CD4-positive, alpha-beta T cell treated with Interleukin-17A for 1 hour (primary cell): ENCODE results near the gene GNB5.
A peak's percentile ranks its signal among the peaks of the same experiment; 100 is the strongest.
"Not testable (repeated sequence)": the region's sequence is repeated elsewhere in the genome, so short reads cannot be mapped to it uniquely, and the experiment has no call there.

ENCODE experiments used
- DNase-seq: peaks from one replicate; pipeline ENCODE4 v3.0.0-alpha.2; 2020

Gene GNB5

GRCh38 chr15:52206446-52206845, 15.3 kb upstream of the GNB5 start:
- no peak for DNase-seq

- no peak for DNase-seq
Measured at GRCh38 chr15:52204657-52205056, 13.5 kb upstream of the GNB5 start.

- DNase-seq, result no peak
Measured at GRCh38 chr15:52200831-52201365, 9.7 kb upstream of the GNB5 start.

DNA sequence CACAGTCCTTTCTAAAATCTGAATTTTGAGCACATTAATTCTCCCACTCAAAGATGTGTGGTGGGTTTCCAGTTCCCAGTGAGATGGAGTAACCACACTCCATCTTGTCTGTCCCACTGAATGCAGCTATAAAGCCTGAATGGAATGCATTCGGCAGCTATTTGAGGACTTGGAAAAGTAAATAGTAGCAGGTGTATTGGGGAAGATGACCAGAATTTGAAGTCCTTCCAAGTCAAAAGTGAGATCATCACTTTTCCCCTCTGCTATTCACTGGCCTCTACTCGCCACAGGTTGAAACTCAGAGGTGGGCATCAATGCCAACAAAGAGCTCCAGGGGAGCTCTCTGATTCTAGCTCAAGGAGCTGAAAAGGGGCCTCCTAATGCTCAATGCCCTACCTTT, 8.1 kb upstream of the GNB5 start:
- DNase-seq, result no peak

- no peak for DNase-seq
Measured at GRCh38 chr15:52196891-52197290, 5.7 kb upstream of the GNB5 start.

DNA sequence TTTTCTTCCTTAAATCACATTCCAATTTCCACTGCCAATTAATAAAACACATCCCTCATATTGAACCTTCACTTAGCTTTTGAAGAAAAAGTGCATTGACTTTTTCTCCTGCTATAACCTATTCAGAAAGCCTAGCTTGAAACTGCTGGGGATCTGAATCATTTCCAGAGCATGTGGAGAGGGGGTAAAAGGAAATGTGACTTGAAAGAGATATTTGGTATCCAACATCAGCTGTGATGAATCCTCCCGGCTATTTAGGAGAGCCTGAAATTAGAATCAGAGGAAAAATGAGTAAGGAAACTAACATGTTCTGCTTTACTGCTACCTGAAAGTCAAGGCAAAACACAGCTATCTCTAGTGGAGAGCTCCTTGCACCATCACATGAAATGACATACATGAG, 2.6 kb upstream of the GNB5 start:
- DNase-seq, result no peak

- DNase-seq, result no peak
Measured at GRCh38 chr15:52193321-52193720, 2.1 kb upstream of the GNB5 start.

GRCh38 chr15:52186651-52187486, 4.3 kb downstream of the GNB5 start:
- DNase-seq, result no peak

- DNase-seq, result no peak
Measured at GRCh38 chr15:52185151-52185561, 6.0 kb downstream of the GNB5 start.

- no peak for DNase-seq
Measured at GRCh38 chr15:52184721-52185120, 6.5 kb downstream of the GNB5 start.

GRCh38 chr15:52183562-52184173, 7.5 kb downstream of the GNB5 start:
- DNase-seq, result peak; percentile 47

DNA sequence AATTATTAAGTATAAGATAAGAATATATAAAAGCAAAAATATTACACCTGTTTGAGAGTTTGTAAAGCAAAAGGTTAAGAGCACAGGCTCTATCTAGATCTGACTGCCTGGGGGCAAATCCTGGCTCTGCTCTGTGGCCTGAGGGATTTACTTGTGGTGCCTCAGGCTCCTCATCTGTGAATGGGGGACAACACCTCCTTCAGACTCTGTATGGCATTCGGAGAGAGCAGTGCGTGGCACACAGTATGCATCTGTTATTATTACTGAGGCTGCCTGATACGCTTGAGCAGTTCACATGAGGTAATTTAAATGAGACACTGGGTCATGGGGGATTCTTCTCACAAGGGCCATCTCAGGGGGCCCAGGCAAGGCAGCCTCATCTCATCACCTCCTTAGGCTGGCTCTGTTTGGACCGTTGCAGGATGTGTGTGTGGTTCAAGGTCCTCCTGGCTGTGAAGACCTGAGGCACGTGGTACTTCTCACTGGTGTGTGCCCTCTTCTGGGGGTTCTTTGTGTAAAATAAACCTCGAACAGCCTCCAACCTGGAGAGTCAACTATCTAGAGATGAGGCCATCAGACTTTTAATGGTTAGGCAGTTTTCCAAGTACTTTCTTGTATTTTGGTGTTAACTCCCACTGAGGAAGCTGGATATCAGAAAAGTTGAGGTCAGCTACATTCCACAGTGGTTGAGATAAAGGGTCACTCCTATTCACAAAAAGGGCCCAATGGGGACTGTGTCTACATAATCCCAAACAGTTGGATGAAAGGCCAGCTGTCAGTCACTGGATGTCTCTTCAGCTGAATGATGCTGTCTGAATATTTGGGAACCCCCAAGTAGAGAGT, 9.0 kb downstream of the GNB5 start:
- DNase-seq, result no peak

GRCh38 chr15:52180851-52181450, 10.2 kb downstream of the GNB5 start:
- no peak for DNase-seq

- DNase-seq, result peak; percentile 76
Measured at GRCh38 chr15:52180196-52180835, 10.9 kb downstream of the GNB5 start.

GRCh38 chr15:52179278-52180195, 11.7 kb downstream of the GNB5 start:
- DNase-seq, result peak; percentile 90

DNA sequence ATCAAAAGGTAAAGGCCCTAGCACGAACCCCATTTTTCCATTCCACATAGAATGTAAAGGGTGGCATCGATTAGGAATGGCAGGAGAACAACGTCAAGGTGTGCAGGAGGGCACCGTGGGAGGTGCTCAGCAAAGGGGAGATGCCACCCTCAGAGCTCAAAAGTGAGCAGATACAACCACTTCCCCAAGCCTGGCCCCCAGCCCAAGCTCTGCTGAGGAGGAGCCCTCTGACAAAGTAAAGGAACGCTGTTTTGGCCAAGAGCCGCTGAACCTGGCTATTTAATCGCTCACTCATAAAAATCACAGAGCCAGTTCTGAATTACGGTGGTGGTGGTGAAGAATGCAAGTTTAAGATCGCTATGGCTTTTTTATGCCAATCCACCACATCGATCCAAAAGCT, 12.4 kb downstream of the GNB5 start:
- DNase-seq, result no peak

DNA sequence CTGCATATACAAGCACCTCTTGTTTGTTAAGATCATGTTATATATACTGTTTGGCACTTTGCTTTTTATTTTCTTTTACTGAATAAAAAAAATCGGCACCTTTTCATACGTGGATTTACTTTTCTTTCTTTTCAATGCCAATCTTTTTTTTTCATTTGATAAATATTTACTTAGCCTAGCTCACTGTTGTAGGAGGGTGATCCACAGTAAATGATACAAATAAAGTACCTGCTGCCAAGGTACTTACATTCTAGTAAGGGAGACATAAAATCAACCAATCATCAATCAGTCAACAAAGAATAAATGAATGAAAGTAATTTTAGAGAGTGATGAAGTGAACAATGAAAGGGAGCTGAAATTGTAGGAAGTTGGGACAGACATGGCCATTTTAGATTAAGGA, 18.3 kb downstream of the GNB5 start:
- no peak for DNase-seq

DNA sequence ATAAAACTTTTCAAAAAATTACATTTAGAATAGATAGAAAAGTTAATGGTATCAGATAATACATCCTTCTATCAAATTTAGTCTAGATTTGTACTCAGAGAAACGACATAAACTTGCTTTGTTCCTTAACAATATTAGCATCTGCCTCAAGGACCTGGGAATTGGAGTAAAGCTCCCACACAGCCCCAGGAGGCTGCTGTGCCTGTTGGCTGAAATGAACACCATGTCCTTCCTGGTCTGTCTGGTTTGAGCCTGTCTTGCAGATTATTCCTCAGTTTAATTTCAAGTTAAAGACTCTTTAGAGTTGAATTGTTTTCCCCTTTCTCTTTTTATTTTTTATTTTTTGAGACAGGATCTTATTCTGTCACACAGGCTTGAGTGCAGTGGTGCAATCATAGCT, 19.4 kb downstream of the GNB5 start:
- no peak for DNase-seq

DNA sequence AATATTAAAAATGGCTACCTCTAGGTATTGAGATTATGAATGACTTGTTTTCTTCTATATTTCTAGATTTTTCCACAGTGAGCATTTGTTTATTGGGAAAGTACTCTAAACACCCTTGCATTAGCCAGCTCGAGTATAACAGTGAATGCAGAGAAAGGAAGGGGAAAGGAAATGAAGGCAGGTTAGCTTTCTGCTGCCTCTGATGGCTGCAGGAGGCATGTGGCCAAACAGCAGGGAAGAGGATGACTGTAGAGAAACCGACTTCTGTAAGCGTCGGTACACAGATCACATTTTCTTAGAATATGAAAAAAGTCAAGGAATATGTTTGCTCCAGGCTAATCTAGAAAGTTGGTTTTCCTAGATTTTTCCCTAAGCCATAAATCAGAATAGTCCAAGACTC, 19.8 kb downstream of the GNB5 start:
- DNase-seq, result peak; percentile 19

DNA sequence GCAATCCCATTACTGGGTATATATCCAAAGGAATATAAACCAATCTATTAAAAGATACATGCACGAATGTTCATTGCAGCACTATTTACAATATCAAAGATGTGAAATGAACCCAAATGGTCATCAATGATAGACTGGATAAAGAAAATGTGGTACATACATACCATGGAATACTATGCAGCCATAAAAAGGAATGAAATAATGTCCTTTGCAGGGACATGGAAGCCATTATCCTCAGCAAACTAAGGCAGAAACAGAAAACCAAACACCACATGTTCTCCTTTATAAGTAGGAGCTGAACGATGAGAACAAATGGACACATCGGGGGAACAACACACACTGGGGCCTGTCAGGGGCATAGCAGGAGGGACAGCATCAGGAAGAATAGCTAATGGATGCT, 21.0 kb downstream of the GNB5 start:
- DNase-seq, result not testable (repeated sequence)

GRCh38 chr15:52165494-52166131, 25.6 kb downstream of the GNB5 start:
- DNase-seq, result not testable (repeated sequence)
